Measurements from ENCODE around the gene KRTAP5-11.

DNA sequence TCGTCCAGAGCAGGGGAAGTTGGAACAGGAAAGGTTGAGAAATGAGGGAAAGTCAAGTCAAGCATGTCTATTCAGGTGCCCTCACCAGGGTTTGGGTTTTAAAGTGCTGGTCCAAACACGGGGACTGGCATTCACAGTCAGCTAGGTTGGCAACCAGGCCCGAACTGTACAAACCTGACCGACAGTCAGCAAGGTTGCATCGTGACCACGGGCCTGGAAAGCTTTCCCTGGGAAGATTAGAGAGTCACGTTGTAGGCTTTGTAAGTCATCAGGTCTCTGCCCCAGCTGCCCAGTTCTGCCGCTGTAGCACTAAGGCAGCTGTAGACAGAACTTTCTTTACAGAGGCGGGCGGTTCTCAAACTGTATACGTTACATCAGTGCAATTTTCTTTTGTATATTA lies 9.9 kb downstream of the KRTAP5-11 start:
- TF ChIP-seq POLR2A (IDR thresholded peaks at IDR 0.05; ENCODE audit: low read length) (no peak), CEBPB (IDR thresholded peaks at IDR 0.05) (no peak), PHF8 (IDR thresholded peaks at IDR 0.05; ENCODE audit: borderline replicate concordance, low read depth) (no peak), EP300 (IDR thresholded peaks at IDR 0.05) (no peak), CTCF (IDR thresholded peaks at IDR 0.05) (no peak), SREBF2 (IDR thresholded peaks at IDR 0.05) (no peak), HOXA7 (CRISPR knock-in tag; IDR thresholded peaks at IDR 0.05) (no peak), MAZ (IDR thresholded peaks at IDR 0.05; ENCODE audit: borderline replicate concordance, low read depth, low read length) (no peak)
- TF ChIP-seq, protein P1, sequence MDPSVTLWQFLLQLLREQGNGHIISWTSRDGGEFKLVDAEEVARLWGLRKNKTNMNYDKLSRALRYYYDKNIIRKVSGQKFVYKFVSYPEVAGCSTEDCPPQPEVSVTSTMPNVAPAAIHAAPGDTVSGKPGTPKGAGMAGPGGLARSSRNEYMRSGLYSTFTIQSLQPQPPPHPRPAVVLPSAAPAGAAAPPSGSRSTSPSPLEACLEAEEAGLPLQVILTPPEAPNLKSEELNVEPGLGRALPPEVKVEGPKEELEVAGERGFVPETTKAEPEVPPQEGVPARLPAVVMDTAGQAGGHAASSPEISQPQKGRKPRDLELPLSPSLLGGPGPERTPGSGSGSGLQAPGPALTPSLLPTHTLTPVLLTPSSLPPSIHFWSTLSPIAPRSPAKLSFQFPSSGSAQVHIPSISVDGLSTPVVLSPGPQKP (IDR thresholded peaks at IDR 0.05; ENCODE audit: low read depth, low read length) = no peak

Data from A549 (cell line).